Testis (tissue), 2 donors: ENCODE data around the gene COL2A1.

Experiments used
- CTCF ChIP-seq, 3 experiments: fragments of 450-650 bp in 2 of 3; fragments of 200-600 bp in 1 of 3; sonication (generic) in 1 of 3; IDR thresholded peaks; one replicate each; pipeline ENCODE4 v1.5.1; 2016 to 2019; ENCODE audit warnings: antibody characterized with exemption in 3 of 3, mild to moderate bottlenecking in 2 of 3, moderate library complexity in 1 of 3
- POLR2A ChIP-seq: fragments of 450-650 bp; IDR thresholded peaks from one replicate; pipeline ENCODE4 v1.6.1; 2017; ENCODE audit warnings: antibody characterized with exemption, mild to moderate bottlenecking, moderate library complexity

DNA sequence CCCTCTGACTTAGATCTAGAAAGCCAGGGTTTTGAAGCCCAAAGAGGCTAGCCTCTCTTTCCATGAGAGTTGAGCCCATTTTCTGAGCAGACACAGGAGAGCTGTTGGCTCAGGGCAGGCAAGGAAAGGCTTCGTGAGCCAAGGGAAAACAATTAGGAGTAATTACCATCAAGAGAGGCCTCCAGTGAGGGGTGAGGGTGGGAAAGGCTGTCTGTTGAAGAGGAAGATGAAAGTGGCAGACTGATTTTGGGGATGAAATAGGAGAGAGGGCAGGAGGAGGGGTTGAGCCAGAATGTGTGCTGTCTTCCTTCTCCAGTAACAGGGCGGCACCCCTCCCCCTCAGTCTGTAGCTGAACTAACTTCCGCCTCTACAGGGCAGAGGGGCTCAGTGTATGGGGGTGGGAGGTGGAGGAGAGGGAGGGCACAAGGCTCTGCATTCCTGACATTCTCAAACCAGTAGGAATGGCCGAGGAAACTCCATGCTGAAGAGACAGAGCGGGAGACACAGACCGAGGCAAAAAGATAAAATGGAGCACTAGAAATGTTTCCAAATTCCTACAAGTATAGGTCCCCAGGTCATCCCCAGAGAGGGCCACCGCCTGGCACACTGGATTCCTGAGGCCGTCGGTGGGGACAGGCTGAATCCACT is 33.1 kb upstream of the COL2A1 start:
- no peak for TF ChIP-seq POLR2A
- TF ChIP-seq CTCF (IDR thresholded peaks at IDR 0.05): no peak
